Liver (tissue), 9 donors: ENCODE results near the gene DMRTA2. TPM values are rescaled to one million over a fixed set of nuclear protein-coding genes. Genes with fewer than 3 reads are reported as not detected.

ENCODE experiments used
- DNase-seq: peaks from one replicate; pipeline ENCODE4 v3.0.0-alpha.2; 2017; ENCODE audit warnings: low spot score
- H3K27ac ChIP-seq, 2 donors: one replicate each; pipeline ENCODE4 v1.7.0; 2013; ENCODE audit warnings: inconsistent platforms in 2 of 2, low read length in 2 of 2, control low read depth in 1 of 2, low read depth in 1 of 2, mild to moderate bottlenecking in 1 of 2
- H3K27me3 ChIP-seq, 4 donors: one replicate each; pipeline versions ENCODE4 v1.6.1 to v1.7.0; 2013; ENCODE audit warnings: low read length in 3 of 4, inconsistent platforms in 1 of 4, mild to moderate bottlenecking in 1 of 4, moderate library complexity in 1 of 4; ENCODE audit not compliant: control insufficient read depth in 4 of 4, insufficient read depth in 4 of 4
- H3K36me3 ChIP-seq, 4 donors: one replicate each; pipeline versions ENCODE4 v1.6.1 to v1.7.0; 2013; ENCODE audit warnings: low read length in 3 of 4, mild to moderate bottlenecking in 3 of 4, low read depth in 1 of 4, moderate library complexity in 1 of 4; ENCODE audit not compliant: control insufficient read depth in 4 of 4, insufficient read depth in 3 of 4
- H3K4me1 ChIP-seq, 4 donors: one replicate each; pipeline versions ENCODE4 v1.6.1 to v1.7.0; 2013; ENCODE audit warnings: low read length in 3 of 4, mild to moderate bottlenecking in 3 of 4, moderate library complexity in 1 of 4; ENCODE audit not compliant: control insufficient read depth in 4 of 4, insufficient read depth in 4 of 4
- H3K4me3 ChIP-seq, 3 donors: one replicate each; pipeline versions ENCODE4 v1.6.1 to v1.7.0; 2013; ENCODE audit warnings: low read length in 3 of 3, control low read depth in 1 of 3, low read depth in 1 of 3, mild to moderate bottlenecking in 1 of 3
- H3K9ac ChIP-seq, 2 donors: one replicate each; pipeline ENCODE4 v1.7.0; 2013; ENCODE audit warnings: low read length in 2 of 2, mild to moderate bottlenecking in 2 of 2, moderate library complexity in 2 of 2, control low read depth in 1 of 2, low read depth in 1 of 2
- H3K9me3 ChIP-seq, 4 donors: one replicate each; pipeline versions ENCODE4 v1.6.1 to v1.7.0; 2013; ENCODE audit warnings: low read length in 3 of 4; ENCODE audit not compliant: control insufficient read depth in 4 of 4
- CTCF ChIP-seq: fragments of 150-350 bp; IDR thresholded peaks from 2 replicates; pipeline ENCODE4 v1.5.1; 2017; ENCODE audit warnings: improper control_type of control experiment, low read depth, low read length; ENCODE audit not compliant: missing input control
- EGR1 ChIP-seq, 2 donors: IDR thresholded peaks; 2 replicates each; pipeline ENCODE4 v1.6.1; 2016 to 2018; ENCODE audit warnings: antibody characterized with exemption in 2 of 2, low read depth in 2 of 2
- FOXA1 ChIP-seq: IDR thresholded peaks from 2 replicates; pipeline ENCODE4 v1.6.1; 2016; ENCODE audit warnings: antibody characterized with exemption
- FOXA2 ChIP-seq: IDR thresholded peaks from 2 replicates; pipeline ENCODE4 v1.6.1; 2016; ENCODE audit warnings: antibody characterized with exemption
- GABPA ChIP-seq, 2 donors: IDR thresholded peaks in 1 of 2; conservative IDR thresholded peaks in 1 of 2; 2 replicates each; pipeline ENCODE4 v1.6.1; 2016; ENCODE audit warnings: antibody characterized with exemption in 2 of 2, mild to moderate bottlenecking in 1 of 2, moderate library complexity in 1 of 2
- HNF4A ChIP-seq, 2 donors: conservative IDR thresholded peaks; 2 replicates each; pipeline ENCODE4 v1.6.1; 2016; ENCODE audit warnings: antibody characterized with exemption in 2 of 2, mild to moderate bottlenecking in 2 of 2
- HNF4G ChIP-seq: IDR thresholded peaks from 2 replicates; pipeline ENCODE4 v1.6.1; 2016; ENCODE audit warnings: antibody characterized with exemption
- JUND ChIP-seq, 2 donors: IDR thresholded peaks; 2 replicates each; pipeline ENCODE4 v1.6.1; 2016; ENCODE audit warnings: antibody characterized with exemption in 2 of 2
- MAX ChIP-seq: IDR thresholded peaks from 2 replicates; pipeline ENCODE4 v1.6.1; 2016; ENCODE audit warnings: antibody characterized with exemption
- NR2F2 ChIP-seq: IDR thresholded peaks from 2 replicates; pipeline ENCODE4 v1.6.1; 2016; ENCODE audit warnings: antibody characterized with exemption
- RAD21 ChIP-seq, 2 donors: IDR thresholded peaks; 2 replicates each; pipeline ENCODE4 v1.6.1; 2016; ENCODE audit warnings: antibody characterized with exemption in 2 of 2, mild to moderate bottlenecking in 2 of 2
- RXRA ChIP-seq, 2 donors: IDR thresholded peaks; 2 replicates each; pipeline ENCODE4 v1.6.1; 2017 to 2018; ENCODE audit warnings: antibody characterized with exemption in 2 of 2, mild to moderate bottlenecking in 1 of 2
- SP1 ChIP-seq: IDR thresholded peaks from 2 replicates; pipeline ENCODE4 v1.6.1; 2018; ENCODE audit warnings: antibody characterized with exemption, mild to moderate bottlenecking
- TAF1 ChIP-seq: conservative IDR thresholded peaks from 2 replicates; pipeline ENCODE4 v1.6.1; 2016; ENCODE audit warnings: antibody characterized with exemption, mild to moderate bottlenecking
- YY1 ChIP-seq: IDR thresholded peaks from 2 replicates; pipeline ENCODE4 v1.6.1; 2016; ENCODE audit warnings: antibody characterized with exemption, mild to moderate bottlenecking
- ZBTB33 ChIP-seq: IDR thresholded peaks from 2 replicates; pipeline ENCODE4 v1.6.1; 2016; ENCODE audit warnings: antibody characterized with exemption
- WGBS: extraction: QIAGEN DNeasy Blood & Tissue Kit; methylation state at CpG from one replicate; pipeline ENCODE4 v1.1.7; 2013; 5-methylcytosine and 5-hydroxymethylcytosine counted together
- polyA plus RNA-seq, 2 donors: library from polyadenylated mRNA; stranded (reverse) in 1 of 2; unstranded in 1 of 2; fragments of 200-250 nt in 1 of 2; fragments of >200 nt in 1 of 2; fragmentation: Nextera tagmentation in 1 of 2; extraction: Ambion mirVana in 1 of 2; gene quantifications; one replicate each; pipeline versions ENCODE4 v1.2.1 to v1.2.3, GENCODE V29; 2013 to 2015
- total RNA-seq, 2 donors: library from RNA; depleted of rRNA; stranded (reverse); fragments of >200 nt; gene quantifications; one replicate each; pipeline ENCODE4 v1.2.3, GENCODE V29; 2014
- TF ChIP-seq, protein P1 (sequence below): IDR thresholded peaks from 2 replicates; pipeline ENCODE4 v1.6.1; 2016; ENCODE audit warnings: antibody characterized with exemption, mild to moderate bottlenecking
- donor health status: healthy.
- donor health status: healthy.
- donor health status: healthy.
- donor health status: healthy.
- donor health status: healthy.

The DMRTA2 gene
- total and polyA plus RNA-seq, 4 donors = not detected

DNA sequence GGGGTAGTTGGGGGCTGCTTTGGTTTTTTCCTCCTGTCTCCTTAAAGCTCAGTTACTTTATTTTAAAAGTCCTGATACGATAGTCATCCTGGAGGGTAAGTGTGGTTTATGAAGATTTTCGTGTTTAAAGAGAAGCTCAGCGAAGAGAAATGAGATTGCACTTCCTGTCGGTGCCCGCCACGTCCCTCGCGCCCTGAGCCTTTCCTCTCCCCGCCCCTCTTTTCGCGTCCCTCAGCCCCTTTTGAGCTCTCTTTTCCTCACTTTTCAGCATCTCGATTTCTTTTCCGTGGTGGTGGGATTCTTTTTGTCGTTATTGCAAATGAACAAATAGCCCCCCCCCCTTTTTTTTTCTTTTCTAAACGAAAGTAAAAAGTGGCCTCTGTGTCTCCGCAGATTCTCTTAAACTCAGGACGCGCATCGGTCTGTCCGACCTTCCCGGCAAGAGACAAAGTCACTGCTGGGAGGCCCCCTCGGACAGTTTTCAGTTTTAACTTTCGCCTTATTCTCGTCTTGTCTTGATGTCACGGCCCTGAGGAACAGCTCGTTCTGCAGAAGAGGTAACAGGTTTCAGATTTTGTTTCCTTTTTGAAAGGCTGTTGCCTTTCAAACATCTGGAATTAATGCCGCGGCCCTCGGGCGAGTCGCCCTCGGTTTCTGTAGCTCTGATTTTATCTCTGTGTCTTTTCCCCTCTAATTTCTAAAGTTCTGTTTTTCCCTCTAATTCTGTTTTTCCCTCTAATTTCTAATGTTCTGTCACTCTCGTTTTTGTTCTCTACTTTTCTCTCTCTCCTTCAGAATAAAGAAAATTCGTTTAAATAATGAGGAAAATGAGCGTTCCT is 1.0 kb upstream of the DMRTA2 start:
- DNase-seq = no peak
- Histone ChIP-seq H3K27ac (no peak overlapping the region), H3K4me3 (peak overlapping the region; percentile 26 to 40 (median 31)), H3K4me1 (peaks cover 24 to 47% (median 33%) of the 10 kb centered on the region in 4 donors), H3K36me3 (no peaks in the 10 kb centered on the region), H3K9ac (no peak overlapping the region), H3K9me3 (no peaks in the 10 kb centered on the region), H3K27me3 (peaks cover 13 to 31% (median 24%) of the 10 kb centered on the region in 4 donors)
- TF ChIP-seq ZBTB33 (no peak), RXRA (IDR thresholded peaks at IDR 0.05) (no peak), GABPA (IDR thresholded peaks at IDR 0.05 in 1 of 2, conservative IDR thresholded peaks at IDR 0.05 in 1 of 2) (no peak), CTCF (no peak), YY1 (no peak), MAX (no peak), NR2F2 (no peak), FOXA1 (no peak), SP1 (no peak), FOXA2 (no peak), HNF4A (conservative IDR thresholded peaks at IDR 0.05) (no peak), RAD21 (IDR thresholded peaks at IDR 0.05) (no peak), JUND (IDR thresholded peaks at IDR 0.05) (no peak), EGR1 (IDR thresholded peaks at IDR 0.05; ENCODE audit: low read depth in 2 of 2) (no peak), HNF4G (no peak), TAF1 (no peak)
- TF ChIP-seq, protein P1, sequence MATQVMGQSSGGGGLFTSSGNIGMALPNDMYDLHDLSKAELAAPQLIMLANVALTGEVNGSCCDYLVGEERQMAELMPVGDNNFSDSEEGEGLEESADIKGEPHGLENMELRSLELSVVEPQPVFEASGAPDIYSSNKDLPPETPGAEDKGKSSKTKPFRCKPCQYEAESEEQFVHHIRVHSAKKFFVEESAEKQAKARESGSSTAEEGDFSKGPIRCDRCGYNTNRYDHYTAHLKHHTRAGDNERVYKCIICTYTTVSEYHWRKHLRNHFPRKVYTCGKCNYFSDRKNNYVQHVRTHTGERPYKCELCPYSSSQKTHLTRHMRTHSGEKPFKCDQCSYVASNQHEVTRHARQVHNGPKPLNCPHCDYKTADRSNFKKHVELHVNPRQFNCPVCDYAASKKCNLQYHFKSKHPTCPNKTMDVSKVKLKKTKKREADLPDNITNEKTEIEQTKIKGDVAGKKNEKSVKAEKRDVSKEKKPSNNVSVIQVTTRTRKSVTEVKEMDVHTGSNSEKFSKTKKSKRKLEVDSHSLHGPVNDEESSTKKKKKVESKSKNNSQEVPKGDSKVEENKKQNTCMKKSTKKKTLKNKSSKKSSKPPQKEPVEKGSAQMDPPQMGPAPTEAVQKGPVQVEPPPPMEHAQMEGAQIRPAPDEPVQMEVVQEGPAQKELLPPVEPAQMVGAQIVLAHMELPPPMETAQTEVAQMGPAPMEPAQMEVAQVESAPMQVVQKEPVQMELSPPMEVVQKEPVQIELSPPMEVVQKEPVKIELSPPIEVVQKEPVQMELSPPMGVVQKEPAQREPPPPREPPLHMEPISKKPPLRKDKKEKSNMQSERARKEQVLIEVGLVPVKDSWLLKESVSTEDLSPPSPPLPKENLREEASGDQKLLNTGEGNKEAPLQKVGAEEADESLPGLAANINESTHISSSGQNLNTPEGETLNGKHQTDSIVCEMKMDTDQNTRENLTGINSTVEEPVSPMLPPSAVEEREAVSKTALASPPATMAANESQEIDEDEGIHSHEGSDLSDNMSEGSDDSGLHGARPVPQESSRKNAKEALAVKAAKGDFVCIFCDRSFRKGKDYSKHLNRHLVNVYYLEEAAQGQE = no peak
- 4% methylated on average over 35 of the region's 35 CpGs for WGBS
